Measurements from ENCODE around the gene PTH1R.

The PTH1R gene

DNA sequence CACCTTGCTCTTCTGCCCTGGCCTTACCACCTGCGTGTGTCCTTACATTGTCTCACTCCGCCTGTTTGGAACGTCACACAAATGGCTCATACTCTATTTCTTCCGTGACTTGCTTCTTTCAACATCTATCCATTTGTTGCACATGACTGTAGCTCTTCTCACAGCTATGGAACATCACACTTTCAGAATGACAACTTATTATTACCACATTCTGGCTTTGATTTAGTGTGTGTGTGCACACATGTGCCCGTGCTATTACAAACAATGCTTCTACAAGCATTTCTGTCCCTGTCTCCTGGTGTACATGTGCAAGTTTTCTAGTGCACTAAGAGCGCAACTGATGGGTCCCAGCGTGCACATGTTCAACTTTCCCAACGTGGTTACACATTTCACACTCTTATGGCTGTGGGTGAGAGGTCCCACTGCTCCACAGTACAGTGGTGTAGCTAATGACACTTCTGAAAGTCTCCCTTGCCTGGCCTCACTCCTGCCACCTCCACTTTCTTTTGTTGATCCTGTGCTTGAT is 37.8 kb downstream of the PTH1R start:
- Mint-ChIP-seq H3K27me3 (no peaks in the 10 kb centered on the region), H3K36me3 (peaks cover 60% of the 10 kb centered on the region), H3K27ac (no peak overlapping the region), H3K4me3 (no peak overlapping the region), H3K9me3 (peaks cover 3% of the 10 kb centered on the region), H3K4me1 (no peaks in the 10 kb centered on the region)
- no peak for ATAC-seq

DNA sequence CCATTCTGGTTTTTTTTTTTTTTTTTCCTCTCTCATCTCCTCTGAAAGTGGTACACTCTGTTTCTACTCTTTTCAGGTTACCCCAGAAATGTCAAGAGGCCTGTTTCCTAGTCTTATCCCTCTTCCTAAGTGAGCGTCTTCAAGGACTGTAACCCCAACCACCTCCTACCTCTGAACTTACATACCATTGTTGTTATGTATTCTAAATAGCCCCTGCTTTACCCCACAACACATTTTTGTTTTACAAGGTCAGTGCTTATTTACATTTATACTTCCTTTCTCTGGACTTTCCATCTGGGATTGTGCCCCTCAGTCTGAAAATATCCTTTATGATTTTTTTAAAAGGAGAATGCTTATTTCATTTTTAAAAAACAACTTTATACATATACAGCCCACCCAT is 38.8 kb downstream of the PTH1R start:
- H3K36me3 Mint-ChIP-seq = peaks cover 68% of the 10 kb centered on the region
- no peak overlapping the region for H3K27ac Mint-ChIP-seq
- no peaks in the 10 kb centered on the region for H3K4me1 Mint-ChIP-seq
- H3K4me3 Mint-ChIP-seq = no peak overlapping the region
- ATAC-seq = no peak
- no peaks in the 10 kb centered on the region for H3K27me3 Mint-ChIP-seq
- H3K9me3 Mint-ChIP-seq = peaks cover 3% of the 10 kb centered on the region

DNA sequence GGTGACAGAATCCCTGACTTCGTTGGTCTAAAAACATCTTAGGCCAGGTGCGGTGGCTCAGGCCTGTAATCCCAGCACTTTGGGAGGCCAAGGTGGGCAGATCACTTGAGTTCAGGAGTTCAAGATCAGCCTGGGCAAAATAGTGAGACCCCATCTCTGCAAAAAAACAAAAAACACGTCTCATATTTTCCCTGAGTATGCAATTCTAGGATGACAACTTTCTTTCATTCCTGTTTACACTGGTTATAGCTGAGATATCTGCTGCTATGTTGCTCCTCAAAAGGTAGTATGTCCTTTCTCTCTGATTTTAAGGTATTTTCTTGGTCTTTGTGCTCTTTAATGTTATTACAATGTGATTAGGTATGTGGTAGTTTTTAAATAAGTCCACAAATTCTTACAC is 39.3 kb downstream of the PTH1R start:
- H3K4me3 Mint-ChIP-seq = no peak overlapping the region
- H3K36me3 Mint-ChIP-seq = peaks cover 73% of the 10 kb centered on the region
- H3K27me3 Mint-ChIP-seq = no peaks in the 10 kb centered on the region
- no peaks in the 10 kb centered on the region for H3K4me1 Mint-ChIP-seq
- H3K9me3 Mint-ChIP-seq = peaks cover 3% of the 10 kb centered on the region
- H3K27ac Mint-ChIP-seq = no peak overlapping the region
- ATAC-seq = no peak

DNA sequence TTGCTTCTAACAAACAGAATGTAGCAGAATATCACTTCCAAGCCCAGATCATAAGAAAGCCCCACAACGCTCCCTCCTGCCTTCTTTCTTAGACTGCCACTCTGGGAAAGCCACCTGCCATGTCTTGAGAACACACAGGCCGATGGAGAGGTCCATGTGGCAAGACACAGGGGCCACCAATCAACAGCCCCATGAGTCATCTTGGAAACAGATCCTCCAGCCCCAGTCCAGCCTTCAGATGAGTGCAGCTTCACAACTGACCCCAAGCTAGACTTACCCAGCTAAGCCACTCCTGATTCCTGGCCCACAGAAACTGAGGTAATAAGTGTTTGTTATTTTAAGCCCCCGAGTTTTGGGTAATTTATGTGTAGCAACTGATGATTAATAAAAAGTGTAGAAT is 39.7 kb downstream of the PTH1R start:
- Mint-ChIP-seq H3K4me1 (no peaks in the 10 kb centered on the region), H3K27me3 (no peaks in the 10 kb centered on the region), H3K9me3 (peaks cover 3% of the 10 kb centered on the region), H3K27ac (no peak overlapping the region), H3K36me3 (peaks cover 74% of the 10 kb centered on the region), H3K4me3 (no peak overlapping the region)
- no peak for ATAC-seq

DNA sequence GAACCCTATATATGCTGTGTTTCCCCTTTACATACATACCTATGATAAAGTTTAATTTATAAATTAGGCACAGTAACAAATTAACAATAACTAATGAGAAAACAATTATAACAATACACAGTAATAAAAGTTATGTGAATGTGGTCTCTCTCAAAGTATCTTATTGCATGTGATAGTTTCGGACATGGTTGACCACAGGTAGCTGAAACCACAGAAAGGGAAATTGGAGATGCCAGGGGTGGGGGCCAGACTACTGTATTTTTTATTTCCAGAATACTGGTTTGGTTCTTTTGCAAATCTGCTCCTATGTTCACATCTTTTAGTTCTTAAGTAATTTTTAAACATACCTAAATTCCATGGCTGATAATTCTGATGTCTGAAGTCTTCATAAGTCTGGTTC is 40.7 kb downstream of the PTH1R start:
- H3K9me3 Mint-ChIP-seq = peaks cover 3% of the 10 kb centered on the region
- H3K27me3 Mint-ChIP-seq = no peaks in the 10 kb centered on the region
- H3K4me3 Mint-ChIP-seq = no peak overlapping the region
- no peak for ATAC-seq
- peaks cover 3% of the 10 kb centered on the region for H3K4me1 Mint-ChIP-seq
- peaks cover 82% of the 10 kb centered on the region for H3K36me3 Mint-ChIP-seq
- no peak overlapping the region for H3K27ac Mint-ChIP-seq

DNA sequence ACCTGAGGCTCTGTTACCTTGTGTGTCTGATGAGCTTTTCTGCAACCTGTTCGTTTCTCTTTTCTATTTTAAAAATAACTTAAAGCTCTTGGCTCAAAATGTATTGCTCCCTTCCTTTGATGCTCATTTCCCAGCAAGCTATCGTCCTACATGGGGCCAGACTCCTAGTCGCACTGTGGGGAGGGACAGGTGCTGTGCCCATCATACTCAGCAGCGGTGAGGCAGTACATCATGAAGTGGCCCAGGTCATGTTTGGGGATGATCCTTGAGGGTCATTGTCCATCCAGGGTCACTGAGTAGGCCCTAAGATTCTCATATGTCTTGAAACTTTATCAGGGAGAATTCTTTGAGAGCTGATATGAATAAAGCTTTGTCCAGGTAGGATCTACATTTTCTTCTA is 41.1 kb downstream of the PTH1R start:
- no peaks in the 10 kb centered on the region for H3K27me3 Mint-ChIP-seq
- peaks cover 8% of the 10 kb centered on the region for H3K4me1 Mint-ChIP-seq
- H3K27ac Mint-ChIP-seq = no peak overlapping the region
- ATAC-seq = no peak
- peaks cover 3% of the 10 kb centered on the region for H3K9me3 Mint-ChIP-seq
- peaks cover 83% of the 10 kb centered on the region for H3K36me3 Mint-ChIP-seq
- H3K4me3 Mint-ChIP-seq = no peak overlapping the region

DNA sequence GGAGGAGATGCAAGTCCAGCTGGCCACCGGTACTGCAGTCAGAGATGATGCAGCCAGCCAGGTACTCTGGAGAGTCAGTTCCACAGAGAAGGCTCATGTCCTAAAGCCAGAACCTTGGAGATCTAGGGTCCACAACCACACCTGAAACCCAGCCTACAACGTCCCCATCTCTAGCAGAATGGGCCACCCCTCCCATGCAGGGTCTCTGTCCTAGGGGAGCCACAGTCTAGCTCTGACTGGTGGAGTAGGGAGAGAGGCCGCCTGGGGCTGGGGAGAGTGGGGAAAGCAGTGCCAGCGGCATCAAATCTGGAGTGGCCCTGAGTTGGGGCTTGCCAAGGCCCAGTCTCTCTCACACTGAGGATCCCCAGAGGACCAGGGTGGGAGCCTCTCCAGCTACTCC is 43.5 kb downstream of the PTH1R start:
- no peak for ATAC-seq
- Mint-ChIP-seq H3K36me3 (peaks cover 87% of the 10 kb centered on the region), H3K4me1 (peaks cover 23% of the 10 kb centered on the region), H3K4me3 (no peak overlapping the region), H3K27ac (no peak overlapping the region), H3K9me3 (peaks cover 3% of the 10 kb centered on the region), H3K27me3 (no peaks in the 10 kb centered on the region)

DNA sequence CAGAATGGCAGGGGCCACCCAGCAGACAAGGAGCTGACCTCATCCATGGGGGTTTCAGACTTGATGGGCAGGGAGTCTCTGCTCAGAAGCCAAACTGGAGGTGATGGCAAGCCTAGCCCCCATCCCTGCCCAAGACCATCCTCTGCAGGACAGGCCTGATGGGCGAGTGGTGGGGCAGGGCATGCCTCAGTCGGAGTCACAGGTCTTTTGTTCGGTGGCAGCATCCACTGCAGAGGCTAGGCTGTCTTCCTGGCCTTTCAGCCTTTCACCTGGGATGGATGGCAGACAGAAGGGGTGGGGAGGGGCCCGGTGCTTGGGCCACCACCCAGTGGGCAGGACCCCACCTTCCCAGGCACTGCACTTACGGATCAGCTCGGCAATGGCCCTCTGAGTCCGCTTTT is 44.4 kb downstream of the PTH1R start:
- Mint-ChIP-seq H3K36me3 (peaks cover 80% of the 10 kb centered on the region), H3K9me3 (peaks cover 3% of the 10 kb centered on the region), H3K27ac (no peak overlapping the region), H3K27me3 (no peaks in the 10 kb centered on the region), H3K4me1 (peaks cover 31% of the 10 kb centered on the region), H3K4me3 (no peak overlapping the region)
- no peak for ATAC-seq

DNA sequence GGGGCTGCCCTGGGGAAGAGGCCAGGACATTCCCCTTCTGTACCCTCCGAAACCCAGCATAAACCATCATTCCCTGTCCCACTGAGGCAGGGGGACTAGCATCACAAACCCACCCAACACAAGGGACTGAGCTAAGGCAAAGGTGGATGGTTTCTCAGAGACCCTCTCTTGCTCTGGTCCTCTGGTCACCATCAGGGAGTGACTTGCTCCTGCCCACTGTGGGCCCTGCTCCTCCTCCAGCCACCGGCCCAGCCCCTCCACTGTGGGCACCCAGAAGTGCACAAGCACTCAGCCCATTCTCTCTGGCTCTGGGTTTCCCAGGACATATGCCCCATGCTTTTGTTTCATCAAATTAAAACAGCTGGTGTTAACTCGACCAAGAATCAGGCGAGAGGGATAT is 44.9 kb downstream of the PTH1R start:
- H3K27me3 Mint-ChIP-seq = no peaks in the 10 kb centered on the region
- peaks cover 36% of the 10 kb centered on the region for H3K4me1 Mint-ChIP-seq
- no peak overlapping the region for H3K4me3 Mint-ChIP-seq
- peaks cover 75% of the 10 kb centered on the region for H3K36me3 Mint-ChIP-seq
- ATAC-seq = no peak
- H3K9me3 Mint-ChIP-seq = peaks cover 3% of the 10 kb centered on the region
- peak overlapping the region; percentile 78 for H3K27ac Mint-ChIP-seq

DNA sequence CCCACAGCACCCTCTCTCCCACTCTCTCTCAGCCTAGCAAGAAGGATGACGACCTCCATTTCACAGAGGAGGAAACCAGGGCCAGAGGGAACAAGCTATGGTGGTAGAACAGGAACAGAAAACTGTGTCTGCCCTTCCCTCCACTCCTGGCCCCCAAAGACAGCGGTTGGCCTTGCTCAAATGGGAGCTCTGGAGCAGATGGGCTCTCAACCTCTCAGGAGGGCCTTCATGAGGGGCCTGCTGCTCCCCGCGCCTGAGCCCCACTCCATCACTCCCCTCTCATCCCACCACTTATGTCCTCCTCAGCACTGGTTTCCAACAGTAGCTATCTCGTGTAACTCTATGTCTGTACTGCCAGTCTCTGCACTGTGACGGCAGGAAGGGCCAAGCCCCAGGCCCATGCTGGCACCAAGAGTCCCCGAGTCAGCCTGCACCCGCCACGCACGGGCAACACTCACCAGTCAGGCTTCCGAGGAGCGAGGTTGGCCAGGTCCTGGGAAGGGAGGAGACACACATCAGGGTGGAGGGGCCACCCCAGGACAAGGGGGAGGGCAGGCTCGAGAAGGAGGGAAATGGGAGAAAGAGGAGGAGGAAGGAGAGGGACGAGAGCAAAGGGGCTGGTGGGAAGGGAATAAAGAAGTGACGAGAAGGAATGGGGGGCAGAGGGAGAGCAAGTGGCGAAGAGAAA is 45.5 kb downstream of the PTH1R start:
- peaks cover 69% of the 10 kb centered on the region for H3K36me3 Mint-ChIP-seq
- H3K4me1 Mint-ChIP-seq = peaks cover 42% of the 10 kb centered on the region
- no peaks in the 10 kb centered on the region for H3K9me3 Mint-ChIP-seq
- ATAC-seq = no peak
- H3K27me3 Mint-ChIP-seq = no peaks in the 10 kb centered on the region
- peak overlapping the region; percentile 78 for H3K27ac Mint-ChIP-seq
- no peak overlapping the region for H3K4me3 Mint-ChIP-seq

DNA sequence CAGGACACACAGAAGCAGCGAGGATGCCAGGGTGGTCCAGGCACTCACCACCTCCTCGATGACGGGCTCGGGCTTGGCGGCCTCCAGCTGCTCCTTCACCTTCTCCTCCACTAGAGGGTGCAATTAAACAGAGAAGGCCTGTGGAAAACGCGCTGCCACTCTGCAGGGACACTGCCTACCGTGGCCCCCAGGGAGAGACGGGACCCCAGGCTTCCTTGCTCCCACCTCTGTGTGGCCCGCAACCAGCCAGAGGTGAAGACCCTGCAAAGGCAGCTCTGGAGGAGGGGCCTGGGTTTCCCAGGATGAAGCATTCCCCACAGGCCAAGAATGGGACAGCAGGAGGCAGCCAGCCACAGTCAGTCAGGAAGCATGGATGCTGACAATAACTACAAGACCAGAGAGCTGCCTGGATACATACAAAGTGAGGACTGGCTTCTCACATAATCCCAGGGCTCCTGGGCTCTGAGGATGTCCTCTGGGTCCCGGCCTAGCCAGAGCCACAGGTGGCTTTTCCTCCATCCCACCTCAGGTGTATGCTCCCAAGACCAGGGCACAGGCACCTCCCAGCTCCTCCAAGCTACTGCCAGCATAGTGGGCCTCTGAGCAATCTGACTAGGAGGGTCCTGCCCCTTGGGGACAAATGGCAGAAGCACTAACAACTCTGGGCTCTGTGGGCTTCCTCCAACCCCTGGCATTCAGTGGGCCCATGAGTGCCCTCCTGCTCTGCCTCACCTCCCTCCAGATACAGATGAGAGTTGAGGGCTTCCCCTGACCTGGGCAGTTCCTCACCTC is 46.2 kb downstream of the PTH1R start:
- ATAC-seq = no peak
- Mint-ChIP-seq H3K9me3 (peaks cover 3% of the 10 kb centered on the region), H3K36me3 (peaks cover 68% of the 10 kb centered on the region), H3K4me3 (no peak overlapping the region), H3K27me3 (no peaks in the 10 kb centered on the region), H3K27ac (peak overlapping the region; percentile 78), H3K4me1 (peaks cover 49% of the 10 kb centered on the region)

DNA sequence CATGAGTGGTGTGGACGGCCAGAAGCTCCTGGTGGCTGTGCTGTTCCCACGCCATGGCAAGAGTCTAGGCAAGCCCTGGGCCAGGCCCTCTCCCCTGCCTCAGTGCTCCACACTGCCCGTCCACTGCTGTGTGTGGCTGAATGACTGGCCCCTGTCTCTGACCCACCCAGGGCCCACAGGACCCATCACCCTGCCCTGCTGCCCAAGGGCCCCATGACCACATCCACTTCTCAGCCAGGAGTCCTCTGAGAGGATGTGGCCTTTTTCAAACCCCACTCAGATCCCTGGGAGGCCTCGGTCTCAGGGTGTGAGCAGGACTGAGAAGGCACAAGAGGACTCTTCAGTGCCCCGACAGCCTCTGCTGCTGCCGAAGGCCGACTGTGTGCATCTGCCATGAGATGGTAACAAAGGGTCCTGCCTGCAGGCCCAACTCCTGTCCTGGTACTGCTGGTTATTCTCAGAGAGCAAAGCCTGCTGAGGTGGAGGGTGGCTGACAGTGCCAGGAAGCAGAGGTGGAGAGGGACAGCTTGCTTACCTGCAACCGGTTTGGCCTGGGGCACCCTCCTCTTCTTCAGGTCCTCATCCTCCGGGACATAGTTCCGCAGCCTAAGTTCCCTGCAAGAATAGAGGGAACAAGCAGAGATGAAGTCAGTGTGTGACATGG is 47.5 kb downstream of the PTH1R start:
- Mint-ChIP-seq H3K36me3 (peaks cover 64% of the 10 kb centered on the region), H3K4me3 (no peak overlapping the region), H3K4me1 (peaks cover 62% of the 10 kb centered on the region), H3K27me3 (no peaks in the 10 kb centered on the region), H3K27ac (peak overlapping the region; percentile 86), H3K9me3 (peaks cover 7% of the 10 kb centered on the region)
- ATAC-seq = no peak

DNA sequence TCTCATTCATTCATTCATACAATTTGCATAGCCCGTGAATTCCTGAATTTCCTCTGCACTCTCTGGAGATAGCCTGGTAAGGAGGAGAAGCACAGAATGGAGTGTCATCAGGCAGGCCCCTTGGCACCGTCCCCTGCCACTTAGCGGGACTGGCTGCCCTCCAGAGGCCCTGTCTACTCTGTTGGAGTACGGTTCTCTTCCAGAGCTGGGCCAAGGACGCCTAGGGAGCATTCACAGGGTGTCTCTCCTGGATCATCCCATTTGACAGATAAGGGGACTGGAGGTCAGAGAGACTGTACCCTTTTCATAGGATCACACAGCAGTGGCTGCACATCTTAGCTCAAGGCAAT is 48.0 kb downstream of the PTH1R start:
- Mint-ChIP-seq H3K27ac (peak overlapping the region; percentile 86), H3K4me1 (peaks cover 67% of the 10 kb centered on the region), H3K4me3 (peak overlapping the region; percentile 73), H3K36me3 (peaks cover 63% of the 10 kb centered on the region), H3K9me3 (peaks cover 7% of the 10 kb centered on the region), H3K27me3 (no peaks in the 10 kb centered on the region)
- ATAC-seq = no peak

DNA sequence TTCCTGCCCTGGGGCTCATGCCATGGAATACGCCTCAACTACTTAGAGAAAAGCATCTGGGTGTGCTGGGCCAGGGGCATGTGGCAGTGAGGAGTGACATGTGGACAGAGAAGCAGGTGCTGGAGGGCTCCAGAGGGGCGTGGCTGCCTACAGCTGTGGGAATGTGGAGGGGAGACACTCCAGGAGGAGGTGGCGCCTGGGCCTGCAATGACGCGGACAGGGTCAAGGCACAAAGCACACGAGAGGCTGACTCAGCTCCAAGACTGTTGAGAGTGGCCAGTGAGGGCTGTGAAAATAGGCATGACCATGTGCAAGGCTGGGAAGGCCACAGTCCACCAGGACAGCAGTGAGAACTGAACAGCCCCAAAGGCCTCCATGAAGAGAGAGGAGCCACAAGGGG is 48.5 kb downstream of the PTH1R start:
- Mint-ChIP-seq H3K36me3 (peaks cover 61% of the 10 kb centered on the region), H3K27me3 (no peaks in the 10 kb centered on the region), H3K9me3 (peaks cover 7% of the 10 kb centered on the region), H3K4me3 (peak overlapping the region; percentile 73), H3K4me1 (peaks cover 72% of the 10 kb centered on the region), H3K27ac (peak overlapping the region; percentile 86)
- ATAC-seq = no peak

DNA sequence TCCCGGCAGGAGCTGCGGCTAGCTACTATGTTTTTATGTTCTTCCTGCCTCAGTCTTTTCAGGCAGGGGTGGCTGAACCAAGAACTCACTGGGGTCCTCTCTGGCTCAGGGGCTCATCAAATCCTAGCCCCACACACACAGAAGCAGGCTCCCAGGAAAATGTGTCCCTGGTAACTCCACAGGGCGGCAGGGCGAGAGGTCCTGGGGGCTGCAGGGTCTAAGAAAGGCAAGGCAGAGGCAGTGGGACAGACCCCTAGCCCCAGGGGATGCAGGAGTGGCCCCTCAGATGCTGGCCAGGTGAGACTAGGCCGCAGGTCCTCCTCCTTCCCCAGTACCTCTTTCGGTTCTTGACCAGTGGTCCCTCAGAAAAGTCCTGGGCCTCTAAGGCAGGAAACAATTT is 48.9 kb downstream of the PTH1R start:
- no peak for ATAC-seq
- Mint-ChIP-seq H3K4me1 (peaks cover 76% of the 10 kb centered on the region), H3K9me3 (peaks cover 7% of the 10 kb centered on the region), H3K27ac (peak overlapping the region; percentile 86), H3K4me3 (peak overlapping the region; percentile 73), H3K36me3 (peaks cover 57% of the 10 kb centered on the region), H3K27me3 (no peaks in the 10 kb centered on the region)
